T-helper 17 cell (primary cell): ENCODE data around the gene LAMA4. TPM values are rescaled to one million over a fixed set of nuclear protein-coding genes. Genes with fewer than 3 reads are reported as not detected.

Experiments used
- ATAC-seq: fragments of 150-1000 bp; cut with Tn5 transposase; 2 replicates; pipeline ENCODE4 v1.10.0; 2021; ENCODE audit warnings: mild to moderate bottlenecking, moderate library complexity
- DNase-seq, 3 donors: peaks; one replicate each; pipeline versions ENCODE4 v3.0.0 to v3.0.0-alpha.2; 2020 to 2021
- H3K9me3 ChIP-seq: one replicate; pipeline ENCODE4 v1.7.0; 2013; ENCODE audit warnings: low read length, mild to moderate bottlenecking; ENCODE audit not compliant: control insufficient read depth, poor library complexity, severe bottlenecking
- H3K27ac Mint-ChIP-seq: one replicate; pipeline ENCODE4 v1.8.0; 2022; ENCODE audit warnings: mild to moderate bottlenecking, moderate library complexity, mixed read lengths
- H3K27me3 Mint-ChIP-seq: one replicate; pipeline ENCODE4 v1.8.0; 2022; ENCODE audit warnings: mixed read lengths
- H3K36me3 Mint-ChIP-seq: one replicate; pipeline ENCODE4 v1.8.0; 2022; ENCODE audit warnings: low read depth, mixed read lengths
- H3K4me1 Mint-ChIP-seq: one replicate; pipeline ENCODE4 v1.8.0; 2022; ENCODE audit warnings: mild to moderate bottlenecking, mixed read lengths
- H3K4me3 Mint-ChIP-seq: one replicate; pipeline ENCODE4 v1.8.0; 2022; ENCODE audit warnings: mild to moderate bottlenecking, moderate library complexity, mixed read lengths
- total RNA-seq, 4 donors: library from RNA in 2 of 4; stranded (reverse) in 2 of 4; gene quantifications; one replicate each; pipeline ENCODE4 v1.2.3 and lab custom pipeline; 2022 to 2026

LAMA4 gene
- total RNA-seq, 2 donors from 2014 or later = not detected

- H3K9me3 ChIP-seq = no peaks in the 10 kb centered on the region
- no peaks in the 10 kb centered on the region for H3K36me3 Mint-ChIP-seq
- no peak for DNase-seq
- no peaks in the 10 kb centered on the region for H3K4me1 Mint-ChIP-seq
- ATAC-seq = no peak
- peaks cover 25% of the 10 kb centered on the region for H3K27me3 Mint-ChIP-seq
- H3K4me3 Mint-ChIP-seq = no peak overlapping the region
- H3K27ac Mint-ChIP-seq = no peak overlapping the region
These were observed 26.4 kb downstream of the LAMA4 start for GRCh38 chr6:112227992-112228391.

GRCh38 chr6:112227411-112227810 is 27.0 kb downstream of the LAMA4 start:
- H3K27ac Mint-ChIP-seq = no peak overlapping the region
- H3K4me3 Mint-ChIP-seq = no peak overlapping the region
- ATAC-seq (no peak), DNase-seq (no peak)
- no peaks in the 10 kb centered on the region for H3K9me3 ChIP-seq
- no peaks in the 10 kb centered on the region for H3K4me1 Mint-ChIP-seq
- peaks cover 22% of the 10 kb centered on the region for H3K27me3 Mint-ChIP-seq
- no peaks in the 10 kb centered on the region for H3K36me3 Mint-ChIP-seq

- no peaks in the 10 kb centered on the region for H3K9me3 ChIP-seq
- H3K27me3 Mint-ChIP-seq = peaks cover 26% of the 10 kb centered on the region
- DNase-seq = no peak
- H3K36me3 Mint-ChIP-seq = no peaks in the 10 kb centered on the region
- H3K4me1 Mint-ChIP-seq = no peaks in the 10 kb centered on the region
- no peak overlapping the region for H3K4me3 Mint-ChIP-seq
- ATAC-seq = no peak
- no peak overlapping the region for H3K27ac Mint-ChIP-seq
These were observed 28.7 kb downstream of the LAMA4 start for GRCh38 chr6:112225691-112226090.

GRCh38 chr6:112224088-112224487 is 30.3 kb downstream of the LAMA4 start:
- no peaks in the 10 kb centered on the region for H3K9me3 ChIP-seq
- no peak for ATAC-seq
- Mint-ChIP-seq H3K27me3 (peaks cover 27% of the 10 kb centered on the region), H3K4me1 (no peaks in the 10 kb centered on the region), H3K4me3 (no peak overlapping the region), H3K27ac (no peak overlapping the region), H3K36me3 (no peaks in the 10 kb centered on the region)
- DNase-seq = no peak

- Mint-ChIP-seq H3K4me3 (no peak overlapping the region), H3K4me1 (no peaks in the 10 kb centered on the region), H3K27me3 (peaks cover 35% of the 10 kb centered on the region), H3K36me3 (no peaks in the 10 kb centered on the region), H3K27ac (no peak overlapping the region)
- H3K9me3 ChIP-seq = no peaks in the 10 kb centered on the region
- no peak for DNase-seq
- no peak for ATAC-seq
These were observed 31.1 kb downstream of the LAMA4 start for GRCh38 chr6:112223070-112223861.

DNA sequence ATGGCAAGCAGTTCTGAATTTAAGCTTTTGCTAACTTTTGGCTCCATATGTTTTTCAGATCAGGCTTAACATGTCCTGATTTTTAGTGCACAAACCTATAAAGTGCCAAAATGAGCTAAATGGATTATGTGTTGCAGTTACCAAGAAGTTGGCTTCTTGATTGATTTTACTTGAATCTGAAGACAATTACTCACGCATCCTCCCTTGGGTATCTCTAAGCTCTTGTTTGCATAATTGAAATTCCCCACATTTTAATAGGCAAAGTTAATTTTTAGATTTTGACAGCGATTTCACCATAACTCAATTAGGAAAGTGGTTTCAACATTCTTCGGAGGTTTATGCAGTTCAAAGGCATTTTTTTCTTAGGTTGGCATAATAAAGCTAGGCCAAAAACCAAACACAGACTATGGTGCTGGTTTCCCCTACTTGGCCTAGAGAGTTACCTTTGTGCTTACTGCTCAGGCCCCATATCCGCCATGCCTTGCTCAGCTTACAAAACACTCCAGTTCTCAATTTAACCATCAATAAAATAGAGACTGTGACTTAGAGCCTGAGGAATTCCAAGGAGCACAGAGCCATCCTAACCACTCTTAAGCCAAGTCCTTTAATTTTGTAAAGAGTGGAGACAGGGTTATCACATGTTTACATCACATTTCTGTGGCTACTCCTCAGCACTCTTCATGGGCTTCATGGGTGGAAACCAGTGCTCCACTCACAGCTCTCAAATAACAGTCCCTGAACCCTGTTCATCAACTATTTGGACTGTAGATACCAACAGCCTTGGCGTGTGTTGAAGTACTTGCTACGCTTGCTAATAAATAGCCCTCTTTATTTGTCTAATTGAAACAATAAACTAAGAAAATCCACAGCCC is 32.1 kb downstream of the LAMA4 start:
- H3K9me3 ChIP-seq = no peaks in the 10 kb centered on the region
- H3K27ac Mint-ChIP-seq = no peak overlapping the region
- ATAC-seq (no peak), DNase-seq (no peak)
- H3K27me3 Mint-ChIP-seq = peaks cover 40% of the 10 kb centered on the region
- no peaks in the 10 kb centered on the region for H3K36me3 Mint-ChIP-seq
- H3K4me3 Mint-ChIP-seq = no peak overlapping the region
- no peaks in the 10 kb centered on the region for H3K4me1 Mint-ChIP-seq

- H3K4me3 Mint-ChIP-seq = no peak overlapping the region
- H3K27ac Mint-ChIP-seq = no peak overlapping the region
- ATAC-seq (no peak), DNase-seq (no peak)
- H3K9me3 ChIP-seq = no peaks in the 10 kb centered on the region
- peaks cover 46% of the 10 kb centered on the region for H3K27me3 Mint-ChIP-seq
- H3K36me3 Mint-ChIP-seq = no peaks in the 10 kb centered on the region
- H3K4me1 Mint-ChIP-seq = no peaks in the 10 kb centered on the region
These were observed 32.8 kb downstream of the LAMA4 start for GRCh38 chr6:112221561-112221960.

GRCh38 chr6:112218563-112218962 is 35.8 kb downstream of the LAMA4 start:
- peaks cover 31% of the 10 kb centered on the region for H3K27me3 Mint-ChIP-seq
- no peak overlapping the region for H3K27ac Mint-ChIP-seq
- H3K4me3 Mint-ChIP-seq = no peak overlapping the region
- DNase-seq (no peak), ATAC-seq (no peak)
- H3K36me3 Mint-ChIP-seq = no peaks in the 10 kb centered on the region
- H3K9me3 ChIP-seq = no peaks in the 10 kb centered on the region
- no peaks in the 10 kb centered on the region for H3K4me1 Mint-ChIP-seq

GRCh38 chr6:112216662-112217551 is 37.5 kb downstream of the LAMA4 start:
- Mint-ChIP-seq H3K4me3 (no peak overlapping the region), H3K36me3 (no peaks in the 10 kb centered on the region), H3K4me1 (no peaks in the 10 kb centered on the region), H3K27me3 (peaks cover 34% of the 10 kb centered on the region), H3K27ac (no peak overlapping the region)
- no peak for ATAC-seq
- no peak for DNase-seq
- H3K9me3 ChIP-seq = no peaks in the 10 kb centered on the region

GRCh38 chr6:112215488-112216284 is 38.7 kb downstream of the LAMA4 start:
- H3K4me3 Mint-ChIP-seq = no peak overlapping the region
- DNase-seq (no peak), ATAC-seq (no peak)
- H3K4me1 Mint-ChIP-seq = no peaks in the 10 kb centered on the region
- H3K27ac Mint-ChIP-seq = no peak overlapping the region
- H3K9me3 ChIP-seq = no peaks in the 10 kb centered on the region
- H3K27me3 Mint-ChIP-seq = peaks cover 30% of the 10 kb centered on the region
- H3K36me3 Mint-ChIP-seq = no peaks in the 10 kb centered on the region

GRCh38 chr6:112214739-112215269 is 39.6 kb downstream of the LAMA4 start:
- Mint-ChIP-seq H3K27me3 (peaks cover 30% of the 10 kb centered on the region), H3K4me3 (no peak overlapping the region), H3K4me1 (no peaks in the 10 kb centered on the region), H3K27ac (no peak overlapping the region), H3K36me3 (no peaks in the 10 kb centered on the region)
- no peaks in the 10 kb centered on the region for H3K9me3 ChIP-seq
- no peak for DNase-seq
- no peak for ATAC-seq

- Mint-ChIP-seq H3K4me3 (no peak overlapping the region), H3K27ac (no peak overlapping the region), H3K27me3 (peaks cover 22% of the 10 kb centered on the region), H3K36me3 (no peaks in the 10 kb centered on the region), H3K4me1 (no peaks in the 10 kb centered on the region)
- no peaks in the 10 kb centered on the region for H3K9me3 ChIP-seq
- ATAC-seq (no peak), DNase-seq (no peak)
These were observed 43.5 kb downstream of the LAMA4 start for GRCh38 chr6:112210852-112211251.
